Breast epithelium (tissue), 3 donors: ENCODE results near the gene TMPRSS6.

Experiments used
- CTCF ChIP-seq, 3 donors: fragments of 450-650 bp; IDR thresholded peaks; one replicate each; pipeline ENCODE4 v1.5.1; 2016 to 2017; ENCODE audit warnings: antibody characterized with exemption in 3 of 3, mild to moderate bottlenecking in 3 of 3, moderate library complexity in 3 of 3
- POLR2A ChIP-seq: fragments of 450-650 bp; IDR thresholded peaks from one replicate; pipeline ENCODE4 v1.6.1; 2016; ENCODE audit warnings: antibody characterized with exemption, mild to moderate bottlenecking, moderate library complexity

DNA sequence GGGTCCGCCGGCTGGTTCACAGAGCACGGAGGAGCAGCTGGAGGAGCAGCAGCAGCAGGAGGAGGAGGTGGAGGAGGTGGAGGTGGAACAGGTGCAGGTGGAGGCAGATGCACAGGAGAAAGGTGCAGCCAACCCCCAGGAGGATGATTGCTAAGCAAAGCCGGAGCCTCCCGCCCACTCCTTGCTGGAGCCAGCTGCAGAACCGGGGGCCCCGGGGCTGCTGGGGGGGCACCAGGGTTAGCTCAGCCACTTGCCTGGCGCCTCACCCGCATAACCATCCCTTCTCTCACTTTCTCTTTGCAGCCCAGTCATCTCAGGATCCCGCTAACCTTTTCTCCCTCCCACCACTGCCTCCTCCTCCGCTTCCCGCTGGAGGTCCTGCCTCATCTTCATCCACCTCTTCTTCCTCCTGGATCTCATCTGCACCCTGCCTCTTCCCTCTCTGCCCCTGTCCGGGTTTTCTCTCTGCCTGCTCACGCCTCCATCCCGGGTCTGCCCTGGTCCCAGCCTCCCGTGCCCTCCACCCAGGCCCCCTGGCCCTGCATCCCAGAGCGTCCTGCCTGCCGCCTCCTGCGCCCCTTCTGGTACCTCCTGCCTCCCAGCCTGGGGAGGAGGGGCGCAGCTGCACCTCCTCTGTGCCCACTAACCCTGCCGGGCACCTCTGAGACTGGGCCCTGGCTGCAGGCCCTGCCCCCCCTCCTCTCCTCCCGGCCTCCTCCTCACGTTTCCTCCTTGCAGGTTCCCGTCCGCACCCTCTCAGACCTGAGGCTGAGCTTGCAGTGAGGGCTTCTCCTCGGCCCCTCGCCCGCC is 48.5 kb downstream of the TMPRSS6 start:
- TF ChIP-seq CTCF (IDR thresholded peaks at IDR 0.05) (no peak), POLR2A (no peak)
